Vagina (tissue), 2 donors: ENCODE results near the gene CENPE.
A peak's percentile ranks its signal among the peaks of the same experiment; 100 is the strongest.

Experiments
- POLR2A ChIP-seq, 2 donors: fragments of 450-650 bp; IDR thresholded peaks; one replicate each; pipeline ENCODE4 v1.6.1; 2017; ENCODE audit warnings: antibody characterized with exemption in 2 of 2, mild to moderate bottlenecking in 2 of 2, moderate library complexity in 2 of 2
- POLR2AphosphoS5 ChIP-seq, 2 donors: sonication (generic); formaldehyde crosslinking; IDR thresholded peaks; one replicate each; pipeline ENCODE4 v1.9.0; 2017; ENCODE audit warnings: antibody characterized with exemption in 2 of 2, mild to moderate bottlenecking in 2 of 2, low read depth in 1 of 2; ENCODE audit not compliant: insufficient read depth in 1 of 2
- TF ChIP-seq, protein P1 (sequence below), 3 experiments: fragments of 450-650 bp in 2 of 3; fragments of 200-600 bp in 1 of 3; sonication (generic) in 1 of 3; IDR thresholded peaks; one replicate each; pipeline ENCODE4 v1.5.1; 2017 to 2019; ENCODE audit warnings: antibody characterized with exemption in 3 of 3, mild to moderate bottlenecking in 2 of 3, moderate library complexity in 2 of 3

DNA sequence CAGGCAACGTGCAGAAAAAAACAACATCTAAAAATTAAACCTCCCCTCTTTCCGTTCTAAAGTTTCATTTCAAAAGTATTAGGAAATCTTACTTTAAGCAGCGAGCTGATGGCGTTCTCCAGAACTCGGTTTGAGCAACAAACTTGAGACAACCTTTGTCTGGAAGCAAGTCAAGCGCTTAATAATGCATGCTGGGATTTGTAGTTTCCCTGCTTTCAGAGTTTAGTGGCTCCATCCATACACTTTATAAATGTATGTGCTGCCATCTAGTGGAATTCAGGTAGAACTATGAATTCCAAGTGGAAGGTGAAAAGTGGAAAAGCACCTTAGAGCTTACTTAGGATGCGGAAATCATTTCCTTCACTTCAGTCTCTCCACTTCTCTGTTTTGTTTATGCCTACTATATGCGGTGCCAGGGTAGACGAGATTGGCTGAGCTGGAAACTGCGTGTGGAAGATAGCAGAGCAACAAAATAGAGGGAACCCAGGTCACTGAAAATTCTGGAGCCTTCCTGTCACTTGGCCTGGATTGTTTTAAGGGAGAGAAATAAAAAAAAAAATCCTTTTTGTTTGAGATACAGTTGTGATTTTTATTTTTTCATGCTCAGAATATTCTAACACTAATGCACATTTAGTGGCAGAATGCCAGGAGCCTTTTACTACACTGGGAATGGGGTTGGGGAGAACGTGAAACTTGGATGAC is 98.3 kb downstream of the CENPE start, which contains the start of gene BDH2:
- TF ChIP-seq, protein P1, sequence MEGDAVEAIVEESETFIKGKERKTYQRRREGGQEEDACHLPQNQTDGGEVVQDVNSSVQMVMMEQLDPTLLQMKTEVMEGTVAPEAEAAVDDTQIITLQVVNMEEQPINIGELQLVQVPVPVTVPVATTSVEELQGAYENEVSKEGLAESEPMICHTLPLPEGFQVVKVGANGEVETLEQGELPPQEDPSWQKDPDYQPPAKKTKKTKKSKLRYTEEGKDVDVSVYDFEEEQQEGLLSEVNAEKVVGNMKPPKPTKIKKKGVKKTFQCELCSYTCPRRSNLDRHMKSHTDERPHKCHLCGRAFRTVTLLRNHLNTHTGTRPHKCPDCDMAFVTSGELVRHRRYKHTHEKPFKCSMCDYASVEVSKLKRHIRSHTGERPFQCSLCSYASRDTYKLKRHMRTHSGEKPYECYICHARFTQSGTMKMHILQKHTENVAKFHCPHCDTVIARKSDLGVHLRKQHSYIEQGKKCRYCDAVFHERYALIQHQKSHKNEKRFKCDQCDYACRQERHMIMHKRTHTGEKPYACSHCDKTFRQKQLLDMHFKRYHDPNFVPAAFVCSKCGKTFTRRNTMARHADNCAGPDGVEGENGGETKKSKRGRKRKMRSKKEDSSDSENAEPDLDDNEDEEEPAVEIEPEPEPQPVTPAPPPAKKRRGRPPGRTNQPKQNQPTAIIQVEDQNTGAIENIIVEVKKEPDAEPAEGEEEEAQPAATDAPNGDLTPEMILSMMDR (IDR thresholded peaks at IDR 0.05), result peak; percentile 65 to 90 (median 81)
- TF ChIP-seq POLR2A (IDR thresholded peaks at IDR 0.05) (peak in 1 of 2 donors; percentile 47), POLR2AphosphoS5 (IDR thresholded peaks at IDR 0.05; ENCODE audit: insufficient read depth in 1 of 2, low read depth in 1 of 2) (peak in 1 of 2 donors; percentile 95)
